ENCODE data around the gene HERC2. TPM values are rescaled to one million over a fixed set of nuclear protein-coding genes. Genes with fewer than 3 reads are reported as not detected.

The HERC2 gene, protein sequence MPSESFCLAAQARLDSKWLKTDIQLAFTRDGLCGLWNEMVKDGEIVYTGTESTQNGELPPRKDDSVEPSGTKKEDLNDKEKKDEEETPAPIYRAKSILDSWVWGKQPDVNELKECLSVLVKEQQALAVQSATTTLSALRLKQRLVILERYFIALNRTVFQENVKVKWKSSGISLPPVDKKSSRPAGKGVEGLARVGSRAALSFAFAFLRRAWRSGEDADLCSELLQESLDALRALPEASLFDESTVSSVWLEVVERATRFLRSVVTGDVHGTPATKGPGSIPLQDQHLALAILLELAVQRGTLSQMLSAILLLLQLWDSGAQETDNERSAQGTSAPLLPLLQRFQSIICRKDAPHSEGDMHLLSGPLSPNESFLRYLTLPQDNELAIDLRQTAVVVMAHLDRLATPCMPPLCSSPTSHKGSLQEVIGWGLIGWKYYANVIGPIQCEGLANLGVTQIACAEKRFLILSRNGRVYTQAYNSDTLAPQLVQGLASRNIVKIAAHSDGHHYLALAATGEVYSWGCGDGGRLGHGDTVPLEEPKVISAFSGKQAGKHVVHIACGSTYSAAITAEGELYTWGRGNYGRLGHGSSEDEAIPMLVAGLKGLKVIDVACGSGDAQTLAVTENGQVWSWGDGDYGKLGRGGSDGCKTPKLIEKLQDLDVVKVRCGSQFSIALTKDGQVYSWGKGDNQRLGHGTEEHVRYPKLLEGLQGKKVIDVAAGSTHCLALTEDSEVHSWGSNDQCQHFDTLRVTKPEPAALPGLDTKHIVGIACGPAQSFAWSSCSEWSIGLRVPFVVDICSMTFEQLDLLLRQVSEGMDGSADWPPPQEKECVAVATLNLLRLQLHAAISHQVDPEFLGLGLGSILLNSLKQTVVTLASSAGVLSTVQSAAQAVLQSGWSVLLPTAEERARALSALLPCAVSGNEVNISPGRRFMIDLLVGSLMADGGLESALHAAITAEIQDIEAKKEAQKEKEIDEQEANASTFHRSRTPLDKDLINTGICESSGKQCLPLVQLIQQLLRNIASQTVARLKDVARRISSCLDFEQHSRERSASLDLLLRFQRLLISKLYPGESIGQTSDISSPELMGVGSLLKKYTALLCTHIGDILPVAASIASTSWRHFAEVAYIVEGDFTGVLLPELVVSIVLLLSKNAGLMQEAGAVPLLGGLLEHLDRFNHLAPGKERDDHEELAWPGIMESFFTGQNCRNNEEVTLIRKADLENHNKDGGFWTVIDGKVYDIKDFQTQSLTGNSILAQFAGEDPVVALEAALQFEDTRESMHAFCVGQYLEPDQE (N-terminal part only)
- 32.2 to 51.0 TPM (median 49.2 TPM) in 5 replicates for total RNA-seq (2022; extraction: Qiagen RNA extraction; ENCODE audit: low read depth)

DNA sequence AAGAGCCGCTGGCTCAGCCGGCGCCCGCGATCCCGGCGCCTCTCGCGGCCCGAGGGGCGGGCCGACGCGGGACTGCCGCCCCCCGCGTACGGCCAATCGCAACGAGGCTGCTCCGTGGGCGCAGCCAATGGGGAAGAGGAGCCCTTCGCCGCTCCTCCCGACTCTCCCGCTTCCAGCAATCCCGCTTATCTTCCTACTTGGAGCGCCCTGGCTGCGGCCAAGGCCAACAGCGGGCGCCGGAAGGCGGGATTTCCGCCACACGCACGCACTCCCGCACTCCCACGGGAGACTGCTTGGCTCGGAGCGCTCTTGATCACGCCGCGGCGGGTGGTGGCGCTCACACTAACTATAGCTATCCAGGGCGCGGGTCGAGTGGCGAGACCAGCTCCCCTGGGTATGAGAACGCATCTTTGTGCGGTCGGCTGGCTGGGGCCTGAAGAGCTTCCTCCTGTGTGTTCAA, at the start of gene HERC2:
HERC2 (minus strand) TSS at position 51 of the 460 bp plus-strand sequence. CDS start 746 bp downstream, outside the sequence.

GRCh38 chr15:28357984-28358383, 36.0 kb upstream of the HERC2 start, which contains the start of gene GOLGA6L24:
GOLGA6L24 (minus strand) TSS chr15:28358084; CDS start chr15:28358023, 61 bp downstream.

GRCh38 chr15:28098766-28099554, 223.0 kb downstream of the HERC2 start, which contains the start of gene OCA2:
OCA2 (minus strand) TSS chr15:28099315; CDS start chr15:28081874, 17,441 bp downstream.

Other genes with a start within 250 kb of the HERC2 start
- 0.11 to 0.34 TPM (median 0.15 TPM) in 5 replicates for gene OCA2, start 222.9 kb downstream of the HERC2 start, total RNA-seq (2022; extraction: Qiagen RNA extraction; ENCODE audit: low read depth)
- not detected in 5 replicates for gene GOLGA6L24, start 35.9 kb upstream of the HERC2 start, total RNA-seq (2022; extraction: Qiagen RNA extraction; ENCODE audit: low read depth)
- not detected in 5 replicates for gene GOLGA8F, start 56.5 kb upstream of the HERC2 start, total RNA-seq (2022; extraction: Qiagen RNA extraction; ENCODE audit: low read depth)
- not detected in 5 replicates for gene GOLGA8G, start 210.8 kb upstream of the HERC2 start, total RNA-seq (2022; extraction: Qiagen RNA extraction; ENCODE audit: low read depth)
- not detected in 5 replicates for gene GOLGA6L25, start 231.4 kb upstream of the HERC2 start, total RNA-seq (2022; extraction: Qiagen RNA extraction; ENCODE audit: low read depth)

Data from A549 treated with ZK216348 at 1 μM for 4 hours (cell line).